ENCODE measurements around the gene IQGAP1.
A peak's percentile ranks its signal among the peaks of the same experiment; 100 is the strongest.
"Not testable (repeated sequence)": the region's sequence is repeated elsewhere in the genome, so short reads cannot be mapped to it uniquely, and the experiment has no call there.

IQGAP1 gene

DNA sequence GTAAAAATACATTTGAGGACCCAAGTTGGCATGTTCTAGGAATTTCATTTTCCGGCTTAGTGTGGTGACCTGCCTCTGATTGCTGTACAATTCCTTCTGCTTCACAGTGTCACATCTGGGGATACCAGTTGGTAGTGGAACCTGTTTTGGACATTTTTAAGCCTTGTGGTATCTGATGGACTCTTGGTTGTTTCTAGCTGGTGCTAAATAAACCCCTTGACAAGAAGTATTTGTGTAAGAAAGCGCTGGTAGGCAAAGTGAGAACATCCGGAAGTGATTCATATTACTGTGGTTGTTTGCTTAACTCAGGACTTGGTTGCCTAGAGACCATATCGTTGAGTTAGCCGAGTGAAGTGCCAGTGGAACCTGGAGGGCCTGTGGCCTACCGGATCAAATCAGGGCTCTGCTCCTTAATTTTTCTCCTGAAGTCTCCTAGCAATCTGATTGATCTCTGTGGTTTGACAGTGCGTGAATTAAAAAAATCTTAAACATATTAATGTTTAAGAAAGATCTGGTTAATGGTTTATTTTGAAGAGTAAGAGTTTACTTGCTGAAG is 12.8 kb downstream of the IQGAP1 start:
- peaks cover 0 to 9% (median 1%) of the 10 kb centered on the region in 11 experiments; a peak in 9 of 22 replicates for H3K9me3 ChIP-seq (replicated peaks in 1 of 11)
- H3K27ac ChIP-seq: peak overlapping the region; percentile 69 to 99 (median 90)
- peak overlapping the region in 8 of 10 experiments; percentile 2 to 57 (median 40); a peak in 13 of 20 replicates for H3K4me3 ChIP-seq
- H3K4me2 ChIP-seq: peak overlapping the region; percentile 60 to 99 (median 87)
- H3K4me1 ChIP-seq: peaks cover 54 to 98% (median 73%) of the 10 kb centered on the region in 10 experiments
- H3K9ac ChIP-seq: peak overlapping the region; percentile 55 to 90 (median 74); a peak in 21 of 22 replicates
- peaks cover 12 to 48% (median 24%) of the 10 kb centered on the region in 11 experiments; a peak in 19 of 22 replicates for H3K36me3 ChIP-seq
- no peaks in the 10 kb centered on the region for H3K27me3 ChIP-seq
- H4K20me1 ChIP-seq: peaks cover under 1 to 99% (median 40%) of the 10 kb centered on the region in 11 experiments; a peak in 20 of 22 replicates
- peak in 6 of 11 experiments; percentile 9 to 53 (median 44); a peak in 3 of 22 replicates for TF ChIP-seq Cebpa-rat (IDR thresholded peaks at IDR 0.05)

- H3K9me3 ChIP-seq (replicated peaks in 1 of 11): peaks cover 0 to 13% (median 8%) of the 10 kb centered on the region in 11 experiments; a peak in 14 of 22 replicates
- peaks cover 12 to 42% (median 24%) of the 10 kb centered on the region in 11 experiments; a peak in 18 of 22 replicates for H3K36me3 ChIP-seq
- peak overlapping the region in 6 of 10 experiments; percentile 35 to 57 (median 42); a peak in 9 of 20 replicates for H3K4me3 ChIP-seq
- H3K9ac ChIP-seq: peak overlapping the region; percentile 24 to 90 (median 74); a peak in 20 of 22 replicates
- no peak for TF ChIP-seq Cebpa-rat (IDR thresholded peaks at IDR 0.05)
- peak overlapping the region; percentile 60 to 99 (median 87) for H3K4me2 ChIP-seq
- peaks cover 47 to 98% (median 66%) of the 10 kb centered on the region in 10 experiments for H3K4me1 ChIP-seq
- peak overlapping the region; percentile 69 to 99 (median 90) for H3K27ac ChIP-seq
- H3K27me3 ChIP-seq: no peaks in the 10 kb centered on the region
- H4K20me1 ChIP-seq: peaks cover 0 to 99% (median 33%) of the 10 kb centered on the region in 11 experiments; a peak in 17 of 22 replicates
Observed at GRCh38 chr15:90401495-90401894, 13.5 kb downstream of the IQGAP1 start.

GRCh38 chr15:90402223-90402622 is 14.2 kb downstream of the IQGAP1 start:
- H3K9me3 ChIP-seq (replicated peaks in 1 of 11): peaks cover 0 to 20% (median 14%) of the 10 kb centered on the region in 11 experiments; a peak in 16 of 22 replicates
- peak overlapping the region in 6 of 10 experiments; percentile 7 to 46 (median 37); a peak in 6 of 20 replicates for H3K4me3 ChIP-seq
- no peaks in the 10 kb centered on the region for H3K27me3 ChIP-seq
- H3K9ac ChIP-seq: peak overlapping the region; percentile 48 to 90 (median 74); a peak in 20 of 22 replicates
- peaks cover 40 to 98% (median 60%) of the 10 kb centered on the region in 10 experiments for H3K4me1 ChIP-seq
- peak overlapping the region; percentile 60 to 99 (median 87) for H3K4me2 ChIP-seq
- TF ChIP-seq Cebpa-rat (IDR thresholded peaks at IDR 0.05): peak in 6 of 11 experiments; percentile 47 to 74 (median 65); a peak in 8 of 22 replicates
- peaks cover 12 to 42% (median 28%) of the 10 kb centered on the region in 11 experiments; a peak in 18 of 22 replicates for H3K36me3 ChIP-seq
- peak overlapping the region; percentile 69 to 99 (median 90) for H3K27ac ChIP-seq
- peaks cover 0 to 99% (median 27%) of the 10 kb centered on the region in 11 experiments; a peak in 13 of 22 replicates for H4K20me1 ChIP-seq

DNA sequence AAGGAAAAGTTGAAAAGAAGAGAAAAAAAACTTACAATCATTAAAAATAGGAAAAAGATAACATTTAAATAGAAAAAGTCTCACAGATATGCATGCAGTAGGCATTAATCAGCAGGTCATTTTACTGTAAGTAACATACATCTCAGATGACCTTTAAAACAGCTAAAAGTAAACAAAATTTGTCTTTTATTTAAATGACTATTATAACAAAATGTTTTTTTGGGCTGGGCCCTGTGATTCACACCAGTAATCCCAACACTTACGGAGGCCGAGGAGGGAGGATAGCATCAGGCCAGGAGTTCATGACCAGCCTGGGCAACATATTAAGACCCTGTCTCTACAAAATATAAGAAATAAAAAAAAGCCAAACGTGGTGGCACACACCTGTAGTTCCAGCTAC is 14.7 kb downstream of the IQGAP1 start:
- H3K4me3 ChIP-seq: peak overlapping the region in 1 of 10 experiments; percentile 22; a peak in 2 of 20 replicates
- H3K4me2 ChIP-seq: peak overlapping the region in 9 of 11 experiments; percentile 80 to 99 (median 92); a peak in 16 of 22 replicates
- H3K27ac ChIP-seq: peak overlapping the region; percentile 40 to 99 (median 90); a peak in 20 of 22 replicates
- H3K4me1 ChIP-seq: peaks cover 36 to 98% (median 58%) of the 10 kb centered on the region in 10 experiments
- H3K9me3 ChIP-seq (replicated peaks in 1 of 11): peaks cover 0 to 23% (median 17%) of the 10 kb centered on the region in 11 experiments; a peak in 19 of 22 replicates
- peaks cover 0 to 99% (median 27%) of the 10 kb centered on the region in 11 experiments; a peak in 13 of 22 replicates for H4K20me1 ChIP-seq
- TF ChIP-seq Cebpa-rat (IDR thresholded peaks at IDR 0.05): no peak
- no peaks in the 10 kb centered on the region for H3K27me3 ChIP-seq
- peaks cover 14 to 46% (median 31%) of the 10 kb centered on the region in 11 experiments; a peak in 21 of 22 replicates for H3K36me3 ChIP-seq
- peak overlapping the region in 7 of 11 experiments; percentile 63 to 90 (median 78); a peak in 13 of 22 replicates for H3K9ac ChIP-seq

- TF ChIP-seq Cebpa-rat (IDR thresholded peaks at IDR 0.05): no peak
- Histone ChIP-seq H3K9me3 (replicated peaks in 1 of 11) (peaks cover 0 to 46% (median 36%) of the 10 kb centered on the region in 11 experiments; a peak in 20 of 22 replicates), H3K36me3 (peaks cover 30 to 61% (median 44%) of the 10 kb centered on the region in 11 experiments), H4K20me1 (peaks cover 0 to 97% (median 22%) of the 10 kb centered on the region in 11 experiments; a peak in 13 of 22 replicates), H3K27ac (peak overlapping the region in 5 of 11 experiments; percentile 5 to 99 (median 18); a peak in 9 of 22 replicates), H3K4me1 (peaks cover 27 to 94% (median 38%) of the 10 kb centered on the region in 10 experiments), H3K4me3 (no peak overlapping the region), H3K4me2 (peak overlapping the region in 3 of 11 experiments; percentile 79 to 95 (median 92); a peak in 5 of 22 replicates), H3K9ac (0 out of 22 replicates have a peak overlapping the region, but pooled peaks of 1 of the 11 experiments have one; percentile 10), H3K27me3 (no peaks in the 10 kb centered on the region)
Observed at GRCh38 chr15:90405055-90405607, 17.1 kb downstream of the IQGAP1 start.

- Histone ChIP-seq H3K9ac (no peak overlapping the region), H3K9me3 (replicated peaks in 1 of 11) (peaks cover 0 to 46% (median 36%) of the 10 kb centered on the region in 11 experiments; a peak in 20 of 22 replicates), H3K4me1 (peaks cover 9 to 91% (median 31%) of the 10 kb centered on the region in 10 experiments), H3K36me3 (peaks cover 30 to 61% (median 44%) of the 10 kb centered on the region in 11 experiments), H3K4me3 (no peak overlapping the region), H3K27me3 (no peaks in the 10 kb centered on the region), H3K4me2 (peak overlapping the region in 3 of 11 experiments; percentile 2 to 95 (median 79); a peak in 5 of 22 replicates), H3K27ac (peak overlapping the region in 4 of 11 experiments; percentile 12 to 99 (median 30); a peak in 3 of 22 replicates), H4K20me1 (peaks cover 0 to 90% (median 15%) of the 10 kb centered on the region in 11 experiments; a peak in 11 of 22 replicates)
- no peak for TF ChIP-seq Cebpa-rat (IDR thresholded peaks at IDR 0.05)
Observed at GRCh38 chr15:90407336-90407735, 19.3 kb downstream of the IQGAP1 start.

DNA sequence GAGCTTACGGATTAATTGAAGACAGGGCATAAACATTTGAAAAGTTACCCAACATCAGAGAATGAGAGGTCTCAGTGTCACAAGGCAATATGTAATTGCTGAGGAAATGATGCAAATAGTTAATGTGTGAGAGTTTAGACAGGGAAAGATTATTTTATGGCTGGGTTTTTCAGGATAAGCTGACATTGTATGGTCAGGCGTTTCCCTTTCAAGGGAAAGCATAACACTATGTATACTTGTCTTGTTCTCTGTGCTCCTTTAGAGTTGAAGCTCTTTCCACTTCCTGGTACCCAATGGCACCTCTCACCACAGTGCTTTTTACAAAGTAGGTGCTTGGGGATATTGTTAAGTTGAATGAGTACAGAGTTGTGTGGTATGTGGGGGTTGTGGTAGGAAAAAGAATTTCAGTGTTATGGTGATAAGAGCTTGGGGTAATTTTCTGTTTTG is 19.9 kb downstream of the IQGAP1 start:
- TF ChIP-seq Cebpa-rat (IDR thresholded peaks at IDR 0.05): no peak
- Histone ChIP-seq H3K9ac (no peak overlapping the region), H3K27ac (peak overlapping the region in 5 of 11 experiments; percentile 28 to 99 (median 31); a peak in 10 of 22 replicates), H3K4me2 (peak overlapping the region in 3 of 11 experiments; percentile 2 to 95 (median 79); a peak in 5 of 22 replicates), H3K9me3 (replicated peaks in 1 of 11) (peaks cover 0 to 46% (median 36%) of the 10 kb centered on the region in 11 experiments; a peak in 20 of 22 replicates), H3K4me1 (peaks cover 10 to 91% (median 30%) of the 10 kb centered on the region in 10 experiments), H3K4me3 (no peak overlapping the region), H3K27me3 (no peaks in the 10 kb centered on the region), H4K20me1 (peaks cover 0 to 88% (median 14%) of the 10 kb centered on the region in 11 experiments; a peak in 12 of 22 replicates), H3K36me3 (peaks cover 28 to 59% (median 44%) of the 10 kb centered on the region in 11 experiments)

GRCh38 chr15:90408657-90409056 is 20.6 kb downstream of the IQGAP1 start:
- TF ChIP-seq Cebpa-rat (IDR thresholded peaks at IDR 0.05): no peak
- no peaks in the 10 kb centered on the region for H3K27me3 ChIP-seq
- peaks cover 0 to 46% (median 36%) of the 10 kb centered on the region in 11 experiments; a peak in 20 of 22 replicates for H3K9me3 ChIP-seq (replicated peaks in 1 of 11)
- no peak overlapping the region for H3K9ac ChIP-seq
- peaks cover 0 to 88% (median 21%) of the 10 kb centered on the region in 11 experiments; a peak in 12 of 22 replicates for H4K20me1 ChIP-seq
- H3K27ac ChIP-seq: peak overlapping the region in 1 of 11 experiments; percentile 99; a peak in 2 of 22 replicates
- H3K4me1 ChIP-seq: peaks cover 16 to 91% (median 30%) of the 10 kb centered on the region in 10 experiments
- H3K4me3 ChIP-seq: no peak overlapping the region; a peak in 1 of 20 replicates
- peak overlapping the region in 2 of 11 experiments; percentile 59 to 95; a peak in 5 of 22 replicates for H3K4me2 ChIP-seq
- peaks cover 22 to 51% (median 40%) of the 10 kb centered on the region in 11 experiments for H3K36me3 ChIP-seq

GRCh38 chr15:90409587-90409986 is 21.5 kb downstream of the IQGAP1 start:
- not testable (repeated sequence) for H3K4me3 ChIP-seq, H3K27me3 ChIP-seq, H3K9ac ChIP-seq
- H3K27ac ChIP-seq: peak overlapping the region in 1 of 11 experiments; percentile 26; a peak in 1 of 22 replicates
- peaks cover 0 to 45% (median 34%) of the 10 kb centered on the region in 11 experiments; a peak in 20 of 22 replicates for H3K9me3 ChIP-seq (replicated peaks in 1 of 11)
- H3K4me1 ChIP-seq: peaks cover 24 to 91% (median 36%) of the 10 kb centered on the region in 10 experiments
- peaks cover 20 to 44% (median 32%) of the 10 kb centered on the region in 11 experiments for H3K36me3 ChIP-seq
- peaks cover 0 to 88% (median 22%) of the 10 kb centered on the region in 11 experiments; a peak in 12 of 22 replicates for H4K20me1 ChIP-seq
- H3K4me2 ChIP-seq: peak overlapping the region in 2 of 11 experiments; percentile 59 to 95; a peak in 4 of 22 replicates

- not testable (repeated sequence) for H3K27me3 ChIP-seq, H3K27ac ChIP-seq, H3K4me2 ChIP-seq, H3K9ac ChIP-seq, H3K4me3 ChIP-seq
- Histone ChIP-seq H4K20me1 (peaks cover 0 to 88% (median 22%) of the 10 kb centered on the region in 11 experiments; a peak in 12 of 22 replicates), H3K4me1 (peaks cover 24 to 91% (median 39%) of the 10 kb centered on the region in 10 experiments), H3K36me3 (peaks cover 21 to 49% (median 31%) of the 10 kb centered on the region in 11 experiments), H3K9me3 (replicated peaks in 1 of 11) (peaks cover 0 to 41% (median 35%) of the 10 kb centered on the region in 11 experiments; a peak in 20 of 22 replicates)
Observed at GRCh38 chr15:90410316-90410715, 22.3 kb downstream of the IQGAP1 start.

All from BLaER1 treated with 17β-estradiol and CSF1 and Interleukin-3, amounts not matched to agents 10 nM and 100 nM (cell line).